Smooth muscle cell of the brain vasculature (primary cell): Measurements from ENCODE around the gene GSE1.

Experiments
- DNase-seq: peaks from one replicate; pipeline ENCODE4 v3.0.0-alpha.2; 2012; ENCODE audit warnings: low read depth, low spot score

Gene GSE1

GRCh38 chr16:85605051-85605911 lies 7.8 kb upstream of the GSE1 start:
- DNase-seq, result no peak

GRCh38 chr16:85605912-85606841 lies 6.9 kb upstream of the GSE1 start:
- DNase-seq, result no peak

GRCh38 chr16:85606904-85607303 lies 6.2 kb upstream of the GSE1 start:
- no peak for DNase-seq

GRCh38 chr16:85607321-85607765 lies 5.8 kb upstream of the GSE1 start:
- DNase-seq, result no peak

GRCh38 chr16:85607796-85608514 lies 5.2 kb upstream of the GSE1 start:
- no peak for DNase-seq

GRCh38 chr16:85608515-85608885 lies 4.6 kb upstream of the GSE1 start:
- no peak for DNase-seq

- DNase-seq, result no peak
Observed at GRCh38 chr16:85608887-85609286, 4.2 kb upstream of the GSE1 start.

- DNase-seq, result no peak
Observed at GRCh38 chr16:85609539-85609938, 3.6 kb upstream of the GSE1 start.

- DNase-seq, result no peak
Observed at GRCh38 chr16:85610059-85610445, 3.1 kb upstream of the GSE1 start.

- DNase-seq, result no peak
Observed at GRCh38 chr16:85610446-85611193, 2.5 kb upstream of the GSE1 start.

- DNase-seq, result no peak
Observed at GRCh38 chr16:85611194-85611443, 2.0 kb upstream of the GSE1 start.

GRCh38 chr16:85611444-85612190 lies 1.5 kb upstream of the GSE1 start:
- no peak for DNase-seq

GRCh38 chr16:85612191-85612800 lies 826 bp upstream of the GSE1 start:
- no peak for DNase-seq

- no peak for DNase-seq
Observed at GRCh38 chr16:85613604-85614337, 649 bp downstream of the GSE1 start.

- DNase-seq, result no peak
Observed at GRCh38 chr16:85614338-85615013, 1.4 kb downstream of the GSE1 start.

- DNase-seq, result no peak
Observed at GRCh38 chr16:85615014-85615851, 2.1 kb downstream of the GSE1 start.

- peak; percentile 40 for DNase-seq
Observed at GRCh38 chr16:85615852-85616606, 2.9 kb downstream of the GSE1 start.
